Osteoblast (primary cell): Measurements from ENCODE around the gene CEBPE. TPM values are rescaled to one million over a fixed set of nuclear protein-coding genes. Genes with fewer than 3 reads are reported as not detected.

Source experiments
- DNase-seq: peaks from one replicate; pipeline ENCODE4 v3.0.0; 2011; ENCODE audit warnings: low spot score, mixed read lengths; ENCODE audit not compliant: insufficient read length; ENCODE audit errors: missing footprints
- H2AFZ ChIP-seq: 2 replicates; pipeline ENCODE4 v1.6.0; 2011; ENCODE audit warnings: mild to moderate bottlenecking, low read length
- H3K27ac ChIP-seq: 2 replicates; pipeline ENCODE4 v1.5.1; 2011; ENCODE audit warnings: mild to moderate bottlenecking, low read depth, low read length, moderate library complexity
- H3K27me3 ChIP-seq: 2 replicates; pipeline ENCODE4 v1.6.0; 2012; ENCODE audit warnings: mild to moderate bottlenecking, control low read depth, inconsistent platforms, low read length, moderate library complexity; ENCODE audit not compliant: insufficient read depth
- H3K36me3 ChIP-seq: 2 replicates; pipeline ENCODE4 v1.5.1; 2011; ENCODE audit warnings: mild to moderate bottlenecking, low read length, control low read depth, moderate library complexity; ENCODE audit not compliant: insufficient read depth
- H3K4me1 ChIP-seq: 2 replicates; pipeline ENCODE4 v1.5.1; 2011; ENCODE audit warnings: mild to moderate bottlenecking, low read length, control low read depth, moderate library complexity; ENCODE audit not compliant: insufficient read depth
- H3K4me2 ChIP-seq: 2 replicates; pipeline ENCODE4 v1.6.0; 2011; ENCODE audit warnings: mild to moderate bottlenecking, low read length; ENCODE audit not compliant: insufficient read depth
- H3K4me3 ChIP-seq: fragments of 200-600 bp; sonication (generic); 3 replicates; pipeline ENCODE4 v1.5.1; 2012; ENCODE audit warnings: mild to moderate bottlenecking, low read length, inconsistent platforms; ENCODE audit not compliant: insufficient read depth
- H3K79me2 ChIP-seq: 2 replicates; pipeline ENCODE4 v1.6.0; 2012; ENCODE audit warnings: mild to moderate bottlenecking, low read length, control low read depth, inconsistent platforms; ENCODE audit not compliant: insufficient read depth
- H3K9me3 ChIP-seq: 2 replicates; pipeline ENCODE4 v1.5.1; 2011; ENCODE audit warnings: low read depth, low read length, control low read depth
- H4K20me1 ChIP-seq: 2 replicates; pipeline ENCODE4 v1.6.0; 2012; ENCODE audit warnings: mild to moderate bottlenecking, low read length, control low read depth; ENCODE audit not compliant: insufficient read depth
- CTCF ChIP-seq: IDR thresholded peaks from 2 replicates; pipeline ENCODE4 v1.5.1; 2011; ENCODE audit warnings: mild to moderate bottlenecking, low read depth, low read length, moderate library complexity; ENCODE audit errors: extremely low read depth
- total RNA-seq: library from RNA; depleted of rRNA; stranded (reverse); fragments of >200 nt; gene quantifications from 2 replicates; pipeline ENCODE4 v1.2.3, GENCODE V29; 2012

CEBPE gene
- total RNA-seq, 1 donor = not detected

GRCh38 chr14:23132970-23133369 is 13.9 kb upstream of the CEBPE start:
- H4K20me1 ChIP-seq = no peaks in the 10 kb centered on the region
- no peaks in the 10 kb centered on the region for H3K4me1 ChIP-seq
- H3K4me2 ChIP-seq = no peak overlapping the region
- no peaks in the 10 kb centered on the region for H3K79me2 ChIP-seq
- no peak overlapping the region for H3K27ac ChIP-seq
- no peak for DNase-seq
- no peak overlapping the region for H2AFZ ChIP-seq
- no peak overlapping the region for H3K4me3 ChIP-seq
- TF ChIP-seq CTCF = no peak
- no peaks in the 10 kb centered on the region for H3K36me3 ChIP-seq
- H3K27me3 ChIP-seq = peaks cover 3% of the 10 kb centered on the region
- no peaks in the 10 kb centered on the region for H3K9me3 ChIP-seq

- Histone ChIP-seq H3K4me3 (no peak overlapping the region), H3K79me2 (no peaks in the 10 kb centered on the region), H3K27me3 (peaks cover 3% of the 10 kb centered on the region), H3K4me2 (no peak overlapping the region), H3K4me1 (no peaks in the 10 kb centered on the region), H4K20me1 (no peaks in the 10 kb centered on the region), H3K36me3 (no peaks in the 10 kb centered on the region), H3K9me3 (no peaks in the 10 kb centered on the region), H3K27ac (no peak overlapping the region), H2AFZ (no peak overlapping the region)
- DNase-seq = no peak
- no peak for TF ChIP-seq CTCF
These were observed 12.4 kb upstream of the CEBPE start for GRCh38 chr14:23131482-23131881.

GRCh38 chr14:23130871-23131270 is 11.8 kb upstream of the CEBPE start:
- Histone ChIP-seq H3K27me3 (peaks cover 3% of the 10 kb centered on the region), H3K27ac (no peak overlapping the region), H3K4me3 (no peak overlapping the region), H2AFZ (no peak overlapping the region), H3K9me3 (no peaks in the 10 kb centered on the region), H3K4me2 (no peak overlapping the region), H4K20me1 (no peaks in the 10 kb centered on the region), H3K4me1 (no peaks in the 10 kb centered on the region), H3K79me2 (no peaks in the 10 kb centered on the region), H3K36me3 (no peaks in the 10 kb centered on the region)
- no peak for DNase-seq
- TF ChIP-seq CTCF = no peak

GRCh38 chr14:23129759-23130316 is 10.8 kb upstream of the CEBPE start:
- Histone ChIP-seq H3K27ac (no peak overlapping the region), H2AFZ (no peak overlapping the region), H3K4me3 (no peak overlapping the region), H3K4me1 (no peaks in the 10 kb centered on the region), H3K4me2 (no peak overlapping the region), H3K9me3 (no peaks in the 10 kb centered on the region), H3K27me3 (peaks cover 3% of the 10 kb centered on the region), H3K36me3 (no peaks in the 10 kb centered on the region), H3K79me2 (no peaks in the 10 kb centered on the region), H4K20me1 (no peaks in the 10 kb centered on the region)
- peak; percentile 80 for DNase-seq
- TF ChIP-seq CTCF = no peak
